ENCODE results near the gene CTIF.

DNA sequence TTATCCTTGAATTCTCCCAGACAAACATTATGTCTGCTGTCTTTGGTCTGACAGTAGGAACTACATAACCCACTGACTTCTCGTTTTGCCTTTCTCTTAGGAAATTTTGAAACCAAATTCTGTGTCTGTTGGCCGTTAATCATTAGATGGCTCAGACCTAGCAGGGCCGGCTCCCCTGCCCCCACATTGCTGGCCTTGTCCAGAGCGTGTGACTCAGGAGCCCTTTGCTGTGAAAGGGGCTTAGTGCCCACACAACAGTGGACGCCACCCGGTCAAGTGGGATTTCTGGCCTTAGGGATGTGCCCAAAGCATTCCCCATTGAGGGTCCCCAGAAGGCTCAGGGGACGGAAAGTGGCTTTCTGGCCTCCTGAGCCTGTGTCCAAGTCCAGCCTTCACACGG lies 137.5 kb downstream of the CTIF start:
- TF ChIP-seq CTCF (IDR thresholded peaks at IDR 0.05) (no peak), POLR2A (IDR thresholded peaks at IDR 0.05) (no peak)
